ENCODE measurements around the gene ZFYVE28. TPM values are rescaled to one million over a fixed set of nuclear protein-coding genes. Genes with fewer than 3 reads are reported as not detected.

The ZFYVE28 gene
- total and polyA plus RNA-seq, 2 of the 8 experiments (the other 6 are each of a cell fraction or from before 2014, with no cell fraction given), result 1.7 to 4.9 TPM

- no peak for TF ChIP-seq CHD7 (IDR thresholded peaks at IDR 0.05; ENCODE audit: insufficient replicate concordance, low read length)
- TF ChIP-seq PHF8 (conservative IDR thresholded peaks at IDR 0.05; ENCODE audit: low read depth, low read length), result no peak
- no peak for TF ChIP-seq TAF7 (optimal IDR thresholded peaks at IDR 0.05; ENCODE audit: borderline replicate concordance, low read depth, low read length)
- no peak for TF ChIP-seq POLR2A (IDR thresholded peaks at IDR 0.05; ENCODE audit: control extremely low read depth in 1 of 2, low read depth in 2 of 2, low read length in 2 of 2)
- no peak for TF ChIP-seq SIN3A (conservative IDR thresholded peaks at IDR 0.05 in 1 of 2, IDR thresholded peaks at IDR 0.05 in 1 of 2; ENCODE audit: low read depth in 1 of 2, low read length in 2 of 2)
- TF ChIP-seq TAF1 (IDR thresholded peaks at IDR 0.05; ENCODE audit: low read depth, low read length), result no peak
- no peak for TF ChIP-seq SUZ12 (IDR thresholded peaks at IDR 0.05; ENCODE audit: low read length)
- TF ChIP-seq NANOG (IDR thresholded peaks at IDR 0.05; ENCODE audit: insufficient read depth, low read depth, low read length, poor library complexity, severe bottlenecking), result no peak
- TF ChIP-seq RXRA (IDR thresholded peaks at IDR 0.05; ENCODE audit: insufficient read depth, low read depth, low read length), result no peak
- TF ChIP-seq BCL11A (IDR thresholded peaks at IDR 0.05; ENCODE audit: low read depth in 2 of 2, low read length in 2 of 2), result no peak
- TF ChIP-seq RNF2 (IDR thresholded peaks at IDR 0.05; ENCODE audit: borderline replicate concordance, low read depth, low read length, missing control alignments, poor library complexity, severe bottlenecking), result no peak
Observed at GRCh38 chr4:2331043-2331420, 87.4 kb downstream of the ZFYVE28 start (continued).

All from H1 (cell line).